ENCODE results near the gene NLRC3. TPM values are rescaled to one million over a fixed set of nuclear protein-coding genes. Genes with fewer than 3 reads are reported as not detected.

The NLRC3 gene
- total and polyA plus RNA-seq, 2 donors (not counting 1 experiment from before 2014, with no cell fraction given) = 28.8 to 35.7 TPM

- peaks cover 0 to 10% of the 10 kb centered on the region in 2 experiments for H3K36me3 ChIP-seq (replicated peaks in 1 of 2; ENCODE audit: control extremely low read depth in 1 of 2, control insufficient read depth in 1 of 2, extremely low read depth in 1 of 2, insufficient read depth in 2 of 2, low read length in 1 of 2)
- POLR2A ChIA-PET = no interaction called here
- no peak overlapping the region for H3K27ac Mint-ChIP-seq
These were observed 56.4 kb downstream of the NLRC3 start for GRCh38 chr16:3520841-3521240.

DNA sequence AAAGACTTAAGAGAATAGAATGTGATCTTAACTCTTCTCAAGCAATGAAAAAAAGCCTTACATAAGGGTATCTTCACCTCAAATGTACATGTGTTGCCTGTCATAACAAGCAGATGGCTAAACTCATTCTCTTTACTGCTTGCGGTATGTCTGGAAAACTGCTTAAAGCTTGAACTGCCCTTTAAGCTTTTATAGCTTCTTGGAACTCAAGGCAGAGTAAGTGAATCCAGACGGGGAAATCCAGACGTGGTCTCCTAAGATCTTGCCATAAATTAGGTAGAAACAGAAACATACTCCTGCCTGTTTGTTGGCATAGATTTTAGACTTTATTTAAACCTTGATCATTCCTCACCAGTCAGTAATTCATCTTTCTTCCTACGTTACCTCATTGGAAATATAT is 56.8 kb downstream of the NLRC3 start:
- ChIA-PET CTCF (interaction anchor here (0.6 kb wide), 1 partner anchor 21 kb away, joined by 3 read pairs; no protein-coding TSS in a partner anchor), POLR2A (no interaction called here)
- Histone ChIP-seq H3K4me2 (replicated peaks; ENCODE audit: low read depth, low read length, poor library complexity, severe bottlenecking) (no peak overlapping the region), H3K9me3 (ENCODE audit: control extremely low read depth in 1 of 3, control insufficient read depth in 2 of 3, insufficient read depth in 1 of 3, low read length in 2 of 3) (no peaks in the 10 kb centered on the region), H4K20me1 (ENCODE audit: control insufficient read depth, insufficient read depth, low read length, poor library complexity, severe bottlenecking) (no peaks in the 10 kb centered on the region), H2AFZ (ENCODE audit: insufficient read depth, low read depth, low read length, poor library complexity, severe bottlenecking) (no peak overlapping the region), H3K36me3 (replicated peaks in 1 of 2; ENCODE audit: control extremely low read depth in 1 of 2, control insufficient read depth in 1 of 2, extremely low read depth in 1 of 2, insufficient read depth in 2 of 2, low read length in 1 of 2) (peaks cover 0 to 10% of the 10 kb centered on the region in 2 experiments), H3K4me3 (ENCODE audit: control extremely low read depth in 1 of 5, extremely low read depth in 1 of 5, insufficient read depth in 1 of 5, low read depth in 2 of 5, low read length in 4 of 5) (no peak overlapping the region), H3K27me3 (replicated peaks in 1 of 4; ENCODE audit: control extremely low read depth in 1 of 4, control insufficient read depth in 3 of 4, insufficient read depth in 4 of 4, low read length in 3 of 4) (no peaks in the 10 kb centered on the region), H3K9ac (ENCODE audit: low read length) (no peak overlapping the region), H3K27ac (ENCODE audit: low read length in 2 of 2) (no peak overlapping the region), H3K79me2 (ENCODE audit: control insufficient read depth, insufficient read depth, low read length) (no peaks in the 10 kb centered on the region), H3K4me1 (ENCODE audit: control insufficient read depth in 2 of 2, insufficient read depth in 2 of 2, low read length in 2 of 2) (no peaks in the 10 kb centered on the region)
- Mint-ChIP-seq H3K27ac (no peak overlapping the region), H3K4me1 (no peaks in the 10 kb centered on the region), H3K4me3 (no peak overlapping the region), H3K27me3 (no peaks in the 10 kb centered on the region), H3K9me3 (ENCODE audit: insufficient read depth) (no peaks in the 10 kb centered on the region)
- intact Hi-C loops (cut with micrococcal nuclease) = loop anchor here (10.0 kb wide), 2 partner anchors 354 to 1434 kb away; partner anchors contain the start of gene SEC14L5
- ATAC-seq (ENCODE audit: low read depth) (no peak), DNase-seq (no peak)
- WGBS (ENCODE audit: insufficient coverage) = 89% methylated on average over 4 of the region's 4 CpGs
- TF ChIP-seq, protein P1, sequence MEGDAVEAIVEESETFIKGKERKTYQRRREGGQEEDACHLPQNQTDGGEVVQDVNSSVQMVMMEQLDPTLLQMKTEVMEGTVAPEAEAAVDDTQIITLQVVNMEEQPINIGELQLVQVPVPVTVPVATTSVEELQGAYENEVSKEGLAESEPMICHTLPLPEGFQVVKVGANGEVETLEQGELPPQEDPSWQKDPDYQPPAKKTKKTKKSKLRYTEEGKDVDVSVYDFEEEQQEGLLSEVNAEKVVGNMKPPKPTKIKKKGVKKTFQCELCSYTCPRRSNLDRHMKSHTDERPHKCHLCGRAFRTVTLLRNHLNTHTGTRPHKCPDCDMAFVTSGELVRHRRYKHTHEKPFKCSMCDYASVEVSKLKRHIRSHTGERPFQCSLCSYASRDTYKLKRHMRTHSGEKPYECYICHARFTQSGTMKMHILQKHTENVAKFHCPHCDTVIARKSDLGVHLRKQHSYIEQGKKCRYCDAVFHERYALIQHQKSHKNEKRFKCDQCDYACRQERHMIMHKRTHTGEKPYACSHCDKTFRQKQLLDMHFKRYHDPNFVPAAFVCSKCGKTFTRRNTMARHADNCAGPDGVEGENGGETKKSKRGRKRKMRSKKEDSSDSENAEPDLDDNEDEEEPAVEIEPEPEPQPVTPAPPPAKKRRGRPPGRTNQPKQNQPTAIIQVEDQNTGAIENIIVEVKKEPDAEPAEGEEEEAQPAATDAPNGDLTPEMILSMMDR (IDR thresholded peaks at IDR 0.05) = no peak
- no peak for TF ChIP-seq EZH2 (IDR thresholded peaks at IDR 0.05; ENCODE audit: borderline replicate concordance, insufficient read depth, low read depth, low read length, poor library complexity, severe bottlenecking)

More at GRCh38 chr16:3520841-3521240, 56.4 kb downstream of the NLRC3 start:
- Mint-ChIP-seq H3K4me3 (no peak overlapping the region), H3K4me1 (no peaks in the 10 kb centered on the region), H3K9me3 (ENCODE audit: insufficient read depth) (no peaks in the 10 kb centered on the region), H3K27me3 (no peaks in the 10 kb centered on the region)
- Histone ChIP-seq H3K9ac (ENCODE audit: low read length) (no peak overlapping the region), H2AFZ (ENCODE audit: insufficient read depth, low read depth, low read length, poor library complexity, severe bottlenecking) (no peak overlapping the region), H3K4me2 (replicated peaks; ENCODE audit: low read depth, low read length, poor library complexity, severe bottlenecking) (no peak overlapping the region), H3K9me3 (ENCODE audit: control extremely low read depth in 1 of 3, control insufficient read depth in 2 of 3, insufficient read depth in 1 of 3, low read length in 2 of 3) (no peaks in the 10 kb centered on the region), H3K27me3 (replicated peaks in 1 of 4; ENCODE audit: control extremely low read depth in 1 of 4, control insufficient read depth in 3 of 4, insufficient read depth in 4 of 4, low read length in 3 of 4) (no peaks in the 10 kb centered on the region), H4K20me1 (ENCODE audit: control insufficient read depth, insufficient read depth, low read length, poor library complexity, severe bottlenecking) (no peaks in the 10 kb centered on the region), H3K79me2 (ENCODE audit: control insufficient read depth, insufficient read depth, low read length) (no peaks in the 10 kb centered on the region), H3K4me3 (ENCODE audit: control extremely low read depth in 1 of 5, extremely low read depth in 1 of 5, insufficient read depth in 1 of 5, low read depth in 2 of 5, low read length in 4 of 5) (no peak overlapping the region), H3K27ac (ENCODE audit: low read length in 2 of 2) (no peak overlapping the region), H3K4me1 (ENCODE audit: control insufficient read depth in 2 of 2, insufficient read depth in 2 of 2, low read length in 2 of 2) (no peaks in the 10 kb centered on the region)
- DNase-seq (no peak), ATAC-seq (ENCODE audit: low read depth) (no peak)
- no peak for TF ChIP-seq EZH2 (IDR thresholded peaks at IDR 0.05; ENCODE audit: borderline replicate concordance, insufficient read depth, low read depth, low read length, poor library complexity, severe bottlenecking)
- TF ChIP-seq, protein P1 (IDR thresholded peaks at IDR 0.05) = no peak
- 94% methylated on average over 6 of the region's 8 CpGs for WGBS (ENCODE audit: insufficient coverage)
- intact Hi-C loops (cut with micrococcal nuclease) = loop anchor here (10.0 kb wide), 2 partner anchors 354 to 1434 kb away; partner anchors contain the start of gene SEC14L5
- CTCF ChIA-PET = interaction anchor here (0.6 kb wide), 1 partner anchor 20 kb away, joined by 3 read pairs; no protein-coding TSS in a partner anchor
